ENCODE data around the gene CSAG1.
"Not testable (repeated sequence)": the region's sequence is repeated elsewhere in the genome, so short reads cannot be mapped to it uniquely, and the experiment has no call there.

Gene CSAG1, protein sequence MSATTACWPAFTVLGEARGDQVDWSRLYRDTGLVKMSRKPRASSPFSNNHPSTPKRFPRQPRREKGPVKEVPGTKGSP

DNA sequence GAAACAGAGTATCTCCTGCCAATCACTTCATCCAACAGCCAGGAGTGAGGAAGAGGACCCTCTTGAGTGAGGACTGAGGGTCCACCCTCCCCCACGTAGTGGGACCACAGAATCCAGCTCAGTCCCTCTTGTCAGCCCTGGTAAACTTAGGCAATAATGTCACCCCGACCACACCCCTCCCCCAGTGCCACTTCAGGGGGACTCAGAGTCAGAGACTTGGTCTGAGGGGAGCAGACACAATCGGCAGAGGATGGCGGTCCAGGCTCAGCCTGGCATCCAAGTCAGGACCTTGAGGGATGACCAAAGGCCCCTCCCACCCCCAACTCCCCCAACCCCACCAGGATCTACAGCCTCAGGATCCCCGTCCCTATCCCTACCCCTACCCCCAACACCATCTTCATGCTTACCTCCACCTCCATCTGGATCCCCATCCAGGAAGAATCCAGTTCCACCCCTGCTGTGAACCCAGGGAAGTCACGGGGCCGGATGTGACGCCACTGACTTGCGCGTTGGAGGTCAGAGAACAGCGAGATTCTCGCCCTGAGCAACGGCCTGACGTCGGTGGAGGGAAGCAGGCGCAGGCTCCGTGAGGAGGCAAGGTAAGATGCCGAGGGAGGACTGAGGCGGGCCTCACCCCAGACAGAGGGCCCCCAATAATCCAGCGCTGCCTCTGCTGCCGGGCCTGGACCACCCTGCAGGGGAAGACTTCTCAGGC is at the start of gene CSAG1, which contains the start of gene MAGEA12:
Gene CSAG1, minus strand, starts transcription at position 461 of the 715 bp plus-strand sequence. CDS start 1,261 bp downstream, outside the sequence.
Gene MAGEA12, plus strand, starts transcription at position 497 of the 715 bp plus-strand sequence. CDS start 2,405 bp downstream, outside the sequence.
- no peak for DNase-seq (ENCODE audit: low read depth in 3 of 3)

DNA sequence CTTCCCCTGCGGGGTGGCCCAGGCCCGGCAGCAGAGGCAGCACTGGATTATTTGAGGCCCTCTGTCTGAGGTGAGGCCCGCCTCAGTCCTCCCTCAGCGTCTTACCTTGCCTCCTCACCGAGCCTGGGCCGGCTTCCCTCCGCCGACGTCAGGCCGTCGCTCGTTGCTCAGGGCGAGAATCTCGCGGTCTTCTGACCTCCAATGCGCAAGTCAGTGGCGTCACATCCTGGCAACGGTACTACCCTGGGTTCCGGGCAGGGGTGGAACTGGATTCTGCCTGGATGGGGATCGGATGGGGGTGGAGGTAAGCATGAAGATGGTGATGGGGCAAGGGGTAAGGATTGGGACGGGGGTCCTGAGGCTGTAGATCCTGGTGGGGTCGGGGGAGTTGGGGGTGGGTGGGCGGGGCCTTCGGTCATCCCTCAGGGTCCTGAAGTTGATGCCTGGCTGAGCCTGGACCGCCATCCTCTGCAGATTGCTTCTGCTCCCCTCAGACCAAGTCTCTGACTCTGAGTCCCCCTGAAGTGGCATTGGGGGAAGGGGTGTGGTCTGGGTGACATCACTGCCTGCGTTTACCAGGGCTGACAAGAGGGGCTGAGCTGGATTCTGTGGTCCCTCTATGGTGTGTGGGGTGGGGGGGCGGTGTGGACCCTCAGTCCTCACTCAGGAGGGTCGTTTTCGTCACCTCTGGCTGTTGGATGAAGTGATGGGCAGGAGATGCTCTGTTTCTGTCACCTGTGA is 36.2 kb upstream of the CSAG1 start, which contains the start of gene MAGEA6:
Gene MAGEA6, minus strand, starts transcription at position 141 of the 741 bp plus-strand sequence. CDS start 2,039 bp downstream, outside the sequence.
- DNase-seq (ENCODE audit: low read depth in 3 of 3): not testable (repeated sequence)

DNA sequence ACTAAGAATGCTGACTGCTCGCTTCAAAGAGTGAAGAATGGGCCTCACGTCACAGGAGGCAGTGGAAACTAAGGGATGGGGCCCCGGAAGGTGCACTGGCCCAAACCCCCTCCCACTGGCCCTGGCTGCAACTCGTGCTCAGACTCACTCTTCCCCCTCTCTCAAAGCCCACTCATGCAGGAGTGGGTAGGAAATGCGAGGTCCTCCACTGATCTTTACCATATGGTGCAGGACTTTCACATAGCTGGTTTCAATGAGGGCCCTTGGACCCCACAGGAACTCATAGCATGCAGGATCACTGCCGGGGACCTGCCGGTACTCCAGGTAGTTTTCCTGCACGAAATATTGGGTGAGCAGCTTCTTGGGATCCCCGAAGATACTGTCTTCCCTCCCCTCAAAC is 33.0 kb upstream of the CSAG1 start:
- not testable (repeated sequence) for DNase-seq (ENCODE audit: low read depth in 3 of 3)

DNA sequence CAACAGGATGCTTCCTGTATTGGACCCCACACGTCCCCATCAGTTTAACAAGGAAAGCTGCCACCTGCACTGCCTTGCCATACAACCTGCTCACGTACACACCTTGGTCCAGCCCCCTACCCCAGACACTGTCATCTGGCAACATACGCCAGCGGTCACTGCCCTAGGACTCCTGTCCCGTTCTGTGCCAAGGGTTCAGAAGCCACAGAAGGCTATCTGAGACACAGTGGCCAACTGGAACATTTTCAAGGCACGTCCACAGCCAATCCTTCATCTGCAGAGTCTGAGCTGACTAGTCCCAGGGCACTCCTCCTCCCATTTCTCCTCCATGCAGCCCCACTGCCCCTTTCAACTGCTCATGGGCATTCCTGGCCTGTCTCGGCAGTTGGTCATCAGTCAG is 28.1 kb upstream of the CSAG1 start:
- DNase-seq (ENCODE audit: low read depth in 3 of 3): not testable (repeated sequence)

DNA sequence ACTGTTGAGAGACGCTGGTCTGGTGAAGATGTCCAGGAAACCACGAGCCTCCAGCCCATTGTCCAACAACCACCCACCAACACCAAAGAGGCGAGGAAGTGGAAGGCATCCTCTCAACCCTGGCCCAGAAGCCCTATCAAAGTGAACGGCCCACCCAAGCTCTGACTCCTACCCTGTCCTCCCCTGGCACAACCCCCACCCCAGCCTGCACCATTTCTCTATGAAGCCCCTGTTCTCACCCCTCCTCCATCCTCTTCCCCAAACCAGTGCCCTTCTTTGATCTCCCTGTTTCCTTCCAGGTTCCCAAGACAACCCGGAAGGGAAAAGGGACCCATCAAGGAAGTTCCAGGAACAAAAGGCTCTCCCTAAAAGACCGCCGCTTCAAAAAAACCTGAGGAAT is 26.0 kb upstream of the CSAG1 start:
- not testable (repeated sequence) for DNase-seq (ENCODE audit: low read depth in 3 of 3)

DNA sequence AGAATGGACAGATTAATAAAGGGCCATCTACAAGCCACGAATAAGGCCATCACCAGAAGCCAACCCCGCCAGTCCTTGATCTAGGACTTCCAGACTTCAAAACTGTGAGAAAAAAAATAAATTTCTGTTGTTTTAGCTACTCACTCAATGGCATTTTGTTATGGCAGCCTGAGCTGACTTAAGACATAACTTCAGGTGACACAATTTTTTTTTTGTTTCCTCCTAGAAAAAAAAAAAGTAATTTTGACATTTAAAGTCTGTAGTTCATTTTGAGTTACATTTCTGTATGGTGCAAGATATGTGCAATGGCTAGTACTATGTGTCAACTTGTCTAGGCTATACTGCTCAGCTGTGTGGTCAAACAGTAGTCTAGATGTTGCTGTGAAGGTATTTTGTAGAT is 25.4 kb upstream of the CSAG1 start, which contains the start of gene CSAG3:
Gene CSAG3, plus strand, starts transcription at position 301 of the 400 bp plus-strand sequence.
- DNase-seq (ENCODE audit: low read depth in 3 of 3): not testable (repeated sequence)

DNA sequence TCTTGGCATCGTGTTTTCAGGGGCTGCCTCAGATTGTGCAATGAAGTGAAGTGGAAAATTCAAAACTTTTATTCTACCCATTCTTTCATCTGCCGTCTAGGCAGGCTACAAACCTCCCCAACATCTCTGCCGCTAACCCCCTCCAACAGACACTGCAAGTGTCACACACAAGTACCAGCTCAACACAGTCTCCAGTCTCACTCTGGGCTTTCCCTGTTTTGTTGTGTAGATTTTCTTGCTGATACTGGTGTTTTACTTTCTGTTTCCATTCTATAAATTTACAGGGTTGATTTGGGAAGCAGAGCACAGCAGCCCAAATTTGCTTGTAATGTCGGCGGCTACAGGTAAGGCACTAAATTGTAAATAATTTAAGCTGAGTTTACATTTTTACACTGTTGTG is 21.4 kb upstream of the CSAG1 start:
- not testable (repeated sequence) for DNase-seq (ENCODE audit: low read depth in 3 of 3)

DNA sequence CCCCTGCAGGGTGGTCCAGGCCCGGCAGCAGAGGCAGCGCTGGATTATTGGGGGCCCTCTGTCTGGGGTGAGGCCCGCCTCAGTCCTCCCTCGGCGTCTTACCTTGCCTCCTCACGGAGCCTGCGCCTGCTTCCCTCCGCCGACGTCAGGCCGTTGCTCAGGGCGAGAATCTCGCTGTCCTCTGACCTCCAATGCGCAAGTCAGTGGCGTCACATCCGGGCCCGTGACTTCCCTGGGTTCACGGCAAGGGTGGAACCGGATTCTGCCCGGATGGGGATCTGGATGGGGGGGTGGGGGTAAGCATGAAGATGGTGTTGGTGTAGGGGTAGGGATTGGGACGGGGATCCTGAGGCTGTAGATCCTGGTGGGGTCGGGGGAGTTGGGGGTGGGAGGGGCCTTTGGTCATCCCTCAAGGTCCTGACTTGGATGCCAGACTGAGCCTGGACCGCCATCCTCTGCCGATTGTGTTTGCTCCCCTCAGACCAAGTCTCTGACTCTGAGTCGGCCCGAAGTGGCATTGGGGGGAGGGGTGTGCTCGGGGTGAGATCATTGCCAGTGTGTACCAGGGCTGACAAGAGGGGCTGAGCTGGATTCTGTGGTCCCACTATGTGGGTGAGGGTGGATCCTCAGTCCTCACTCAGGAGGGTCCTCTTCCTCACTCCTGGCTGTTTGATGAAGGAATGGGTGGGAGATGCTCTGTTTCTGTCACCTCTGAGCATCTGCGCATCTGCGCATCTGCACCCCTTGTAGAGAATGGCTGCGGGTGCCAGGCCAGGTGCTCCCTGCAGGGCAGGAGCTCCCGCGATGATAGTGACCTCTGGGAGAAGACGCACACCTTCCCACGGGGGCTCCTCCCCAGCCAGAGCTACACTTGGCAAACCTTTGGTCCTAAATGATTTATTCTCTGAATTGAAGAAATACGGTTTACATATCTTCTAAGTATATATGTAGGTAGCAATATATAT is 20.4 kb upstream of the CSAG1 start, which contains the start of gene MAGEA2:
Gene MAGEA2, minus strand, starts transcription at position 157 of the 965 bp plus-strand sequence. CDS start 2,479 bp downstream, outside the sequence.
- DNase-seq (ENCODE audit: low read depth in 3 of 3): not testable (repeated sequence)

DNA sequence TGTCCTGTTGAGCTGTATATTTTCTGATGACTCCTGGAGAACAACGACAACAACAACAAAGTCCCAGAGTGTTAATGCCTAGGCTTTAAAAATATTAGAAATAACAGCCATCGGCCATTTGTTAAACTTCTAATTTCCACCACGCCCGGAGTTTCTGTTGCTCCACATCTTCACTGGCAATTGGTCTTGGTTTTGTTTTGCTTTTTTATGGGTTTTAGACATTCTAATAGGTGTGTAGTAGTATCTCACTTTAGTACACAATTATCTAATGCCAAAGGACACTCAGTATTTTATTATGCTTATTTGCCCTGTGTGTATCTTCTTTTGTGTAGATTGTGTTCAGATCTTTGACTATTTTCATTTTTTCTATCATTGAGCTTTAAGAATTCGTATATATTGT is 5.0 kb upstream of the CSAG1 start:
- DNase-seq (ENCODE audit: low read depth in 3 of 3): no peak

DNA sequence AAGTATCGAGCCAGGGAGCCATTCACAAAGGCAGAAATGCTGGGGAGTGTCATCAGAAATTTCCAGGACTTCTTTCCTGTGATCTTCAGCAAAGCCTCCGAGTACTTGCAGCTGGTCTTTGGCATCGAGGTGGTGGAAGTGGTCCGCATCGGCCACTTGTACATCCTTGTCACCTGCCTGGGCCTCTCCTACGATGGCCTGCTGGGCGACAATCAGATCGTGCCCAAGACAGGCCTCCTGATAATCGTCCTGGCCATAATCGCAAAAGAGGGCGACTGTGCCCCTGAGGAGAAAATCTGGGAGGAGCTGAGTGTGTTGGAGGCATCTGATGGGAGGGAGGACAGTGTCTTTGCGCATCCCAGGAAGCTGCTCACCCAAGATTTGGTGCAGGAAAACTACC is 3.0 kb upstream of the CSAG1 start:
- not testable (repeated sequence) for DNase-seq (ENCODE audit: low read depth in 3 of 3)

DNA sequence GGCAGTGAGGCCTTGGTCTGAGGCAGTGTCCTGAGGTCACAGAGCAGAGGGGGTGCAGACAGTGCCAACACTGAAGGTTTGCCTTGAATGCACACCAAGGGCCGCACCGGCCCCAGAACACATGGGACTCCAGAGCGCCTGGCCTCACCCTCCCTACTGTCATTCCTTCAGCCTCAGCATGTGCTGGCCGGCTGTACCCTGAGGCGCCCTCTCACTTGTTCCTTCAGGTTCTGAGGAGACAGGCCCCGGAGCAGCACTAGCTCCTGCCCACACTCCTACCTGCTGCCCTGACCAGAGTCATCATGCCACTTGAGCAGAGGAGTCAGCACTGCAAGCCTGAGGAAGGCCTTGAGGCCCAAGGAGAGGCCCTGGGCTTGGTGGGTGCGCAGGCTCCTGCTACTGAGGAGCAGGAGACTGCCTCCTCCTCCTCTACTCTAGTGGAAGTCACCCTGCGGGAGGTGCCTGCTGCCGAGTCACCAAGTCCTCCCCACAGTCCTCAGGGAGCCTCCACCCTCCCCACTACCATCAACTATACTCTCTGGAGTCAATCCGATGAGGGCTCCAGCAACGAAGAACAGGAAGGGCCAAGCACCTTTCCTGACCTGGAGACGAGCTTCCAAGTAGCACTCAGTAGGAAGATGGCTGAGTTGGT is 2.5 kb upstream of the CSAG1 start:
- DNase-seq (ENCODE audit: low read depth in 3 of 3): no peak

DNA sequence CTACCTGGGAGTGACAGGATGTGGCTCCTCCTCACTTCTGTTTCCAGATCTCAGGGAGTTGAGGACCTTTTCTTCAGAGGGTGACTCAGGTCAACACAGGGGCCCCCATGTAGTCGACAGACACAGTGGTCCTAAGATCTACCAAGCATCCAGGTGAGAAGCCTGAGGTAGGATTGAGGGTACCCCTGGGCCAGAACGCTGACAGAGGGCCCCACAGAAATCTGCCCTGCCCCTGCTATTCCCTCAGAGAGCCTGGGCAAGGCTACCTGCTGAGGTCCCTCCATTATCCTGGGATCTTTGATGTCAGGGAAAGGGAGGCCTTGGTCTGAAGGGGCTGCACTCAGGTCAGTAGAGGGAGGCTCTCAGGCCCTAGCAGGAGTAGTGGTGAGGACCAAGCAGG is 1.6 kb upstream of the CSAG1 start:
- DNase-seq (ENCODE audit: low read depth in 3 of 3): no peak

DNA sequence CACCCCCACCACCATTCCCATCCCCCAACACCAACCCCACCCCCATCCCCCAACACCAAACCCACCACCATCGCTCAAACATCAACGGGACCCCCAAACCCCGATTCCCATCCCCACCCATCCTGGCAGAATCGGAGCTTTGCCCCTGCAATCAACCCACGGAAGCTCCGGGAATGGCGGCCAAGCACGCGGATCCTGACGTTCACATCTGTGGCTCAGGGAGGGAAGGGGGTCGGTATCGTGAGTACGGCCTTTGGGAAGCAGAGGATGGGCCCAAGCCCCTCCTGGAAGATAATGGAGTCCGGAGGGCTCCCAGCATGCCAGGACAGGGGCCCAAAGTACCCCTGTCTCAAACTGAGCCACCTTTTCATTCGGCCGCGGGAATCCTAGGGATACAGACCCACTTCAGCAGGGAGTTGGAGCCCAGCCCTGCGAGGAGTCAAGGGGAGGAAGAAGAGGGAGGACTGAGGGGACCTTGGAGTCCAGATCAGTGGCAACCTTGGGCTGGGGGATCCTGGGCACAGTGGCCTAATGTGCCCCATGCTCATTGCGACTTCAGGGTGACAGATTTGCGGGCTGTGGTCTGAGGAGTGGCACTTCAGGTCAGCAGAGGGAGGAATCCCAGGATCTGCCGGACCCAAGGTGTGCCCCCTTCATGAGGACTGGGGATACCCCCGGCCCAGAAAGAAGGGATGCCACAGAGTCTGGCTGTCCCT is 780 bp upstream of the CSAG1 start:
- DNase-seq (ENCODE audit: low read depth in 3 of 3): not testable (repeated sequence)

DNA sequence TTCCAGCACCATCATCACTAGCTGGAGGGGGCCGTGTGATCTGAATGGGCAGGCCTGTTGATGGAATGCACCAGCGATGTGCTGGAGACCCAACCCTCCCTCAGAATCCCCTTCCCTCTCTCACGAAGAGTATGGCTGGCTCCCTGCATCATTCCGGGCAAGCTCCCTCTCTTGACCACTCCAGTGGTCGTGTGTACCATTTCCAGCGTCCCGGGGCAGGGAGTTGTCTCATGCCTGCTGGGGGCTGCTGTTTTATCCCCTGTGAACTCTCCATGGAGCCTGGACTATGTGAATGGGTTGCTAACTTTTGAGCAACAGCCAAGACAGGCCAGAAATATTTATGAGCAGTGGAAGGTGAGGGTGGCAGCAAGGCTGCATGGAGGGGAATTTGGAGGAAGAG is 8.1 kb downstream of the CSAG1 start:
- no peak for DNase-seq (ENCODE audit: low read depth in 3 of 3)

DNA sequence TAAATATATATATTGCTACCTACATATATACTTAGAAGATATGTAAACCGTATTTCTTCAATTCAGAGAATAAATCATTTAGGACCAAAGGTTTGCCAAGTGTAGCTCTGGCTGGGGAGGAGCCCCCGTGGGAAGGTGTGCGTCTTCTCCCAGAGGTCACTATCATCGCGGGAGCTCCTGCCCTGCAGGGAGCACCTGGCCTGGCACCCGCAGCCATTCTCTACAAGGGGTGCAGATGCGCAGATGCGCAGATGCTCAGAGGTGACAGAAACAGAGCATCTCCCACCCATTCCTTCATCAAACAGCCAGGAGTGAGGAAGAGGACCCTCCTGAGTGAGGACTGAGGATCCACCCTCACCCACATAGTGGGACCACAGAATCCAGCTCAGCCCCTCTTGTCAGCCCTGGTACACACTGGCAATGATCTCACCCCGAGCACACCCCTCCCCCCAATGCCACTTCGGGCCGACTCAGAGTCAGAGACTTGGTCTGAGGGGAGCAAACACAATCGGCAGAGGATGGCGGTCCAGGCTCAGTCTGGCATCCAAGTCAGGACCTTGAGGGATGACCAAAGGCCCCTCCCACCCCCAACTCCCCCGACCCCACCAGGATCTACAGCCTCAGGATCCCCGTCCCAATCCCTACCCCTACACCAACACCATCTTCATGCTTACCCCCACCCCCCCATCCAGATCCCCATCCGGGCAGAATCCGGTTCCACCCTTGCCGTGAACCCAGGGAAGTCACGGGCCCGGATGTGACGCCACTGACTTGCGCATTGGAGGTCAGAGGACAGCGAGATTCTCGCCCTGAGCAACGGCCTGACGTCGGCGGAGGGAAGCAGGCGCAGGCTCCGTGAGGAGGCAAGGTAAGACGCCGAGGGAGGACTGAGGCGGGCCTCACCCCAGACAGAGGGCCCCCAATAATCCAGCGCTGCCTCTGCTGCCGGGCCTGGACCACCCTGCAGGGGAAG is 19.4 kb downstream of the CSAG1 start, which contains the start of gene MAGEA2B:
Gene MAGEA2B, plus strand, starts transcription at position 814 of the 973 bp plus-strand sequence. CDS start 2,479 bp downstream, outside the sequence.
- not testable (repeated sequence) for DNase-seq (ENCODE audit: low read depth in 3 of 3)

DNA sequence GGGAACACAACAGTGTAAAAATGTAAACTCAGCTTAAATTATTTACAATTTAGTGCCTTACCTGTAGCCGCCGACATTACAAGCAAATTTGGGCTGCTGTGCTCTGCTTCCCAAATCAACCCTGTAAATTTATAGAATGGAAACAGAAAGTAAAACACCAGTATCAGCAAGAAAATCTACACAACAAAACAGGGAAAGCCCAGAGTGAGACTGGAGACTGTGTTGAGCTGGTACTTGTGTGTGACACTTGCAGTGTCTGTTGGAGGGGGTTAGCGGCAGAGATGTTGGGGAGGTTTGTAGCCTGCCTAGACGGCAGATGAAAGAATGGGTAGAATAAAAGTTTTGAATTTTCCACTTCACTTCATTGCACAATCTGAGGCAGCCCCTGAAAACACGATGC is 20.3 kb downstream of the CSAG1 start:
- DNase-seq (ENCODE audit: low read depth in 3 of 3): not testable (repeated sequence)

DNA sequence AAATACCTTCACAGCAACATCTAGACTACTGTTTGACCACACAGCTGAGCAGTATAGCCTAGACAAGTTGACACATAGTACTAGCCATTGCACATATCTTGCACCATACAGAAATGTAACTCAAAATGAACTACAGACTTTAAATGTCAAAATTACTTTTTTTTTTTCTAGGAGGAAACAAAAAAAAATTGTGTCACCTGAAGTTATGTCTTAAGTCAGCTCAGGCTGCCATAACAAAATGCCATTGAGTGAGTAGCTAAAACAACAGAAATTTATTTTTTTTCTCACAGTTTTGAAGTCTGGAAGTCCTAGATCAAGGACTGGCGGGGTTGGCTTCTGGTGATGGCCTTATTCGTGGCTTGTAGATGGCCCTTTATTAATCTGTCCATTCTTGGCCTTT is 24.3 kb downstream of the CSAG1 start, which contains the start of gene CSAG2:
Gene CSAG2, minus strand, starts transcription at position 101 of the 400 bp plus-strand sequence. CDS start 161 bp downstream, outside the sequence.
- DNase-seq (ENCODE audit: low read depth in 3 of 3): not testable (repeated sequence)

DNA sequence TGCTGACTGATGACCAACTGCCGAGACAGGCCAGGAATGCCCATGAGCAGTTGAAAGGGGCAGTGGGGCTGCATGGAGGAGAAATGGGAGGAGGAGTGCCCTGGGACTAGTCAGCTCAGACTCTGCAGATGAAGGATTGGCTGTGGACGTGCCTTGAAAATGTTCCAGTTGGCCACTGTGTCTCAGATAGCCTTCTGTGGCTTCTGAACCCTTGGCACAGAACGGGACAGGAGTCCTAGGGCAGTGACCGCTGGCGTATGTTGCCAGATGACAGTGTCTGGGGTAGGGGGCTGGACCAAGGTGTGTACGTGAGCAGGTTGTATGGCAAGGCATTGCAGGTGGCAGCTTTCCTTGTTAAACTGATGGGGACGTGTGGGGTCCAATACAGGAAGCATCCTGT is 27.0 kb downstream of the CSAG1 start:
- not testable (repeated sequence) for DNase-seq (ENCODE audit: low read depth in 3 of 3)

Measured in stimulated activated CD4-positive, alpha-beta T cell treated with anti-CD3 and anti-CD28 coated beads, TNF-alpha, amount 100 ng/mL, for 48 hours (primary cell).